ENCODE measurements around the gene PCDH11X.
"Not testable (repeated sequence)": the region's sequence is repeated elsewhere in the genome, so short reads cannot be mapped to it uniquely, and the experiment has no call there.

Gene PCDH11X, protein sequence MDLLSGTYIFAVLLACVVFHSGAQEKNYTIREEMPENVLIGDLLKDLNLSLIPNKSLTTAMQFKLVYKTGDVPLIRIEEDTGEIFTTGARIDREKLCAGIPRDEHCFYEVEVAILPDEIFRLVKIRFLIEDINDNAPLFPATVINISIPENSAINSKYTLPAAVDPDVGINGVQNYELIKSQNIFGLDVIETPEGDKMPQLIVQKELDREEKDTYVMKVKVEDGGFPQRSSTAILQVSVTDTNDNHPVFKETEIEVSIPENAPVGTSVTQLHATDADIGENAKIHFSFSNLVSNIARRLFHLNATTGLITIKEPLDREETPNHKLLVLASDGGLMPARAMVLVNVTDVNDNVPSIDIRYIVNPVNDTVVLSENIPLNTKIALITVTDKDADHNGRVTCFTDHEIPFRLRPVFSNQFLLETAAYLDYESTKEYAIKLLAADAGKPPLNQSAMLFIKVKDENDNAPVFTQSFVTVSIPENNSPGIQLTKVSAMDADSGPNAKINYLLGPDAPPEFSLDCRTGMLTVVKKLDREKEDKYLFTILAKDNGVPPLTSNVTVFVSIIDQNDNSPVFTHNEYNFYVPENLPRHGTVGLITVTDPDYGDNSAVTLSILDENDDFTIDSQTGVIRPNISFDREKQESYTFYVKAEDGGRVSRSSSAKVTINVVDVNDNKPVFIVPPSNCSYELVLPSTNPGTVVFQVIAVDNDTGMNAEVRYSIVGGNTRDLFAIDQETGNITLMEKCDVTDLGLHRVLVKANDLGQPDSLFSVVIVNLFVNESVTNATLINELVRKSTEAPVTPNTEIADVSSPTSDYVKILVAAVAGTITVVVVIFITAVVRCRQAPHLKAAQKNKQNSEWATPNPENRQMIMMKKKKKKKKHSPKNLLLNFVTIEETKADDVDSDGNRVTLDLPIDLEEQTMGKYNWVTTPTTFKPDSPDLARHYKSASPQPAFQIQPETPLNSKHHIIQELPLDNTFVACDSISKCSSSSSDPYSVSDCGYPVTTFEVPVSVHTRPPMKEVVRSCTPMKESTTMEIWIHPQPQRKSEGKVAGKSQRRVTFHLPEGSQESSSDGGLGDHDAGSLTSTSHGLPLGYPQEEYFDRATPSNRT (N-terminal part only)

DNA sequence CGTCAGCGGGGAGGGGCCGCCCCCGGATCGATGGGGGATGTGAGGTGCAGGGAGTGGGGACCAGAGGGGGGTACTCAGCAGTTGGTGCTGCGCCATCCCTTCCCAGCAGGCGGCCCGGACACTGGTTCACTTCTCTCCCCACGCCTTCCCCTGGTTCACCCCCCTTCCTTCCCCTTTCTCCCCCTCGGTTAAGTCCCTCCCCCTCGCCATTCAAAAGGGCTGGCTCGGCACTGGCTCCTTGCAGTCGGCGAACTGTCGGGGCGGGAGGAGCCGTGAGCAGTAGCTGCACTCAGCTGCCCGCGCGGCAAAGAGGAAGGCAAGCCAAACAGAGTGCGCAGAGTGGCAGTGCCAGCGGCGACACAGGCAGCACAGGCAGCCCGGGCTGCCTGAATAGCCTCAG lies at the start of gene PCDH11X:
TSS of gene PCDH11X (plus strand) at position 241 of the 400 bp plus-strand sequence. CDS start 56,130 bp downstream, outside the sequence.
- not testable (repeated sequence) for DNase-seq (ENCODE audit: low read depth in 2 of 2)

DNA sequence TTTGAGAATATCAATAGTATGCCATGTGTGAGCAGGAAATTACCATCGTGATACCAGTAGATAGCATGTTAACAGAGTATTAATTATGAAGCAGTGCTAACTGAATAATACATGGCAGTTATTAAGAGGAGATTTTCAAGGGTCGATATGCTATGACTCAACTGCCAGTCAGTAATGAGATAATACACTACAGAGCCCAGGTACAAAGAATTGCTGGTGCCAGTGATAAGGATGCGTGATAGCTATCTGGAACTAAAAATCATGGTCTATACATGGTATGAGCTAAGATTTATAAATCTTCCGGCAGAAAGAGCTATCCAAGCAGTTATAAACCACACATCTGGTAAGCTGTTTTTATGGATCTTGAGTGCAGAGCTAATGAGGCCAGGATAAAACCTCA lies 31.7 kb upstream of the PCDH11X start:
- DNase-seq (ENCODE audit: low read depth in 2 of 2) = not testable (repeated sequence)

DNA sequence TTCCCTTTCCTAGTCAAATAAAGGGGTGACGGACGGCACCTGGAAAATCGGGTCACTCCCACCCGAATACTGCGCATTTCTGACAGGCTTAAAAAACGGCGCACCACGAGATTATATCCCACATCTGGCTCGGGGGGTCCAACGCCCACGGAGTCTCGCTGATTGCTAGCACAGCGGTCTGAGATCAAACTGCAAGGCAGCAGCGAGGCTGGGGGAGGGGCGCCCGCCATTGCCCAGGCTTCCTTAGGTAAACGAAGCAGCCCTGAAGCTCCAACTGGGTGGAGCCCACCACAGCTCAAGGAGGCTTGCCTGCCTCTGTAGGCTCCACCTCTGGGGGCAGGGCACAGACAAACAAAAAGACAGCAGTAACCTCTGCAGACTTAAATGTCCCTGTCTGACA lies 26.2 kb upstream of the PCDH11X start:
- DNase-seq (ENCODE audit: low read depth in 2 of 2) = not testable (repeated sequence)

DNA sequence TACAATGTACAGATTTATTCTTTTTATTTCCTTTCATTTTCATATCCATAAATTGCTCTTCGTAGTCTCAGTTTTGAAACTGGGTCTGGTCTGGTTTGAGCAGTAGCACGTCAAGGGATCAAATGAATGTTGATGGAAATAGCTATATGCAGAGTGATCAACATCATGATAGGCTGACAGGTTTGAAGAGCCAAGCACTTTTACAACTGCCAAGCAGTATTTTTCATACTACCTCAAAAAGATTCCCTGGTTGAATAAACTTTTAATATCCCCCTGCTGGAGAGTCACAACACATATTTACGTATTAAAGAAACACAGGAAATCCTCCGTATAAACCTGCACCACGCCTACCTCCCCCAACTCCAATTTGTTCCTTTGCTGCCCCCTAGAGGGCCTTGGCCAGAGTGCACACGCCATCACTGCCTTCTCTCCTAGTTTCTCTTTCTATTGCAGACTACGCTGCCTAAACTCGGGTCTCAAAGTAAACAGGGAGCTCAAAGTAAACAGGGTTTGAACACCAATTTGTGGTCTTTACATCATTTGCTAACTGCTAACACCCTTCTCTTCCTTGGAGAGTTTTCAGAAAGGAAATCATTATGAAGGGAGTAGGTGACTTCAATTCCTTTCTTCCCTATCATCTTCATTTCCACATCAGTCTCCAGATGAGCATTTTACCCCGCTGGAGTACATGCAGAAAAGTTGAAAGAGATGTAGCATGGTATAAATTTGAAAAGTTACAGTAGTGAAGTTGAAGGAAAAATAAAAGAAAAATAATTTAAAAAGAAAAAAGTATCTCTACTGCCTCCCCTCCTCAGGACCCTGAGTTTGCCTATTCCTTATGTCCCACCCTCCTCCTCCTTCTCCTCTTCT lies 8.3 kb upstream of the PCDH11X start:
- DNase-seq (ENCODE audit: low read depth in 2 of 2) = not testable (repeated sequence)

DNA sequence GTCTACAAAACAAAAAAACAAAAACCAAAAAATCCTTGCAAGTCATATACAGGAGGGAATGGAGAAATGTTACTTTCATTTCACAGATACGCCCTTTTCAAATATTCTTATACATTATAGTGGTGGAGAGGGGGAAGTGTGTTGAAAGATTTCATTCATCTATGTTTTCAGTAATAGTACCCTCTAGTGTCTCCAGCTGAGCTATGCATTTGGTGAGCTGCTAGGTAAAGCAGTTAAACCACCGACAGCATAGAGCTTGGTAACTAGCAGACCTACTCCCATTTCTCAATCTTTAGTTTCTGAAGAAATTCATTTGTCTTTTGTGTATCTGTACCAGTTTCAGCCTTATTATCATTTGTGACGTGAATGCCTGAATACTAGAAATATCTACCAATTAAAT lies 5.2 kb upstream of the PCDH11X start:
- DNase-seq (ENCODE audit: low read depth in 2 of 2) = not testable (repeated sequence)

DNA sequence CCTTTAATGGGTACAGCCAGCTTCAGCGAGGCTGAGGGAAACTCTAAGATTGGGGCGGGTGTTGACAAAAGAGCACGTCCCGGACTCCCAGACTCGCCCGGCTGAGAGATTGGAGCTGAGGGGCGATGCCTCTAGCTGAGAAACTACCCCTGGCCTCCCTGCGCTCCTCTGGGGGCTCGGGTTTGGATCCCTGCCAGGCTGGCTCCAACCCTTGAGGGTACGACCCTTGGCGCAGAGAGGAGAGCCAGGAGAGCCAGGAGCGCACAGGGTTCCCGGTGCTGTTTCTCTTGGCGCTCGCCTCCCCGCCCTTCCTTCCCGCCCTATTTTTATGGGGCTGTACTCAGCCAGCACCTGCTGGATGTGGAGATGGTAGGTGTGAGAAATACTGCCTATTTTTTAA lies 833 bp downstream of the PCDH11X start:
- not testable (repeated sequence) for DNase-seq (ENCODE audit: low read depth in 2 of 2)

DNA sequence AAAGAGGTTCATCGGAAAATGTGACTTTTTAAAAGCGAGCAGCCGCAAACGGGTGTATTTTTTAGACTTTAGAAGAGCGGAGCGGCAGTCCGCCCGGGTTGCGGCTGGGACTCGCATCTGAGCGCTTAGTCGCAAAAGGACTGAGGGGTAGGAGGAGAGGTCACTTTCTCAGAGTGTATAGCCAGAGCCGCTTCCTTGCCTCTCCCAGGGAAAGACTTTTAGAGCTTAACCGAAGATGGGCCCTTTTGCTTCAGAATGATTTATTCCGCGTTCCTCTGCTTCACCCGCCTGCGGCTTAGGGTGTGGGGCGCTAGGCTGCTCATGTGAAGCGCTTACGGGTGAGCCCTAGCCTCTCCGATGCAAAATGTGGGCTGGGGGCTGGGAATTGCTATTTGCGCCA lies 1.5 kb downstream of the PCDH11X start:
- not testable (repeated sequence) for DNase-seq (ENCODE audit: low read depth in 2 of 2)

DNA sequence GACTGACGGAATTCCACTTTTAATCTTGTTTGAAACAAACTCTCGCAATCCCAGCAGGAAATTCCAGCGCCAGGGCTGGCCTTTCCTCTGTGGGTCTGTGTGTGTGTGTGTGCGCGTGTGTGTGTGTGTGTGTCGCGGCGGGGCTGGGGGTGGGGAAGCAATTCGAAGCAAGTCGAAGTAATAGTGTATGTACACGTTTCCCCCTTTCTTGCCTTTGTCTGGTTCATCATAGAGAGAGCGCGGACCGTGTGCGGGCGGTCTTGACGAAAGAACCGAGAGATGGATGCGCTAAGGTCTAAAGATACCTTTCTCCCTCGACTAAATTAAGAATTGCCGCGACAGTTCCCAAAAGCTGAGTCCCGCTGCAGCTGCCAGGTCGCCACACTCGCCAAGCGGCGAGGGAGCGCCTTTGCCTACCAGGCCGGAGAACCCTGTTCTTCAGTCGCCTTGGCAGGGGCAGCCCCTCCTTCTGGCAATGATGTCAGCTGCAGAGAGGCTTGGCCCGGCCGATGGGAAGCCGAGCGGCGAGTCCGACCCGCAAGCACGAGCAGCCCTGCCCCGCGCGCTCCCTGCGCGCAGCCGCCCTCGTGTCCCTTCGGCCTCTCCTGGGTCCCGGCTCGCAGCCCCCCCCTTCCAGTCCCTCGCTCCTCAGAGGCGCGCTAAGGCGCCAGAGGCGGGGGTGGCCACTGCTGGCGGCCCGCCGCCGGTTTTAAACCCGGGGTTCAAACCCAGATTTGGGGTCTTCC lies 2.6 kb downstream of the PCDH11X start:
- not testable (repeated sequence) for DNase-seq (ENCODE audit: low read depth in 2 of 2)

DNA sequence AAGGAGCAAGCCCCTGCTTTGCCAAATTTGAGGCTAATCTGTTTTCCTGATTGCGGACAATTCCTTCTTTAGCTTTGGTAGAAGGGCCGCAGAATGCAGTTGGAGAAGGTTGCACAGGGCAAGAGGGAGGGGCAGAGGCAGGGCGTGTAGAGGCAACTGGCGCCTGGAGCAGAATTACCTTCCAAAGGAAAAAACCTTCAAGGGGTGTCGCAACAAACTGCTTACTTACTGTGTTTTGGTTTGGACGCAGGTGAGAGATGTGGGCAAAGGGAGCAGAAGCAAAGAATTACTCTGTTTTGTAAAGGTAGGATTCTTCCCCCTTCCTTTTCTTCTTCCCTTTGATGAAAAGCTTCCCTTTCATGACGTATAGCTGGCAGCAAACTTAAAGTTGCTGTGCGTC lies 3.6 kb downstream of the PCDH11X start:
- not testable (repeated sequence) for DNase-seq (ENCODE audit: low read depth in 2 of 2)

DNA sequence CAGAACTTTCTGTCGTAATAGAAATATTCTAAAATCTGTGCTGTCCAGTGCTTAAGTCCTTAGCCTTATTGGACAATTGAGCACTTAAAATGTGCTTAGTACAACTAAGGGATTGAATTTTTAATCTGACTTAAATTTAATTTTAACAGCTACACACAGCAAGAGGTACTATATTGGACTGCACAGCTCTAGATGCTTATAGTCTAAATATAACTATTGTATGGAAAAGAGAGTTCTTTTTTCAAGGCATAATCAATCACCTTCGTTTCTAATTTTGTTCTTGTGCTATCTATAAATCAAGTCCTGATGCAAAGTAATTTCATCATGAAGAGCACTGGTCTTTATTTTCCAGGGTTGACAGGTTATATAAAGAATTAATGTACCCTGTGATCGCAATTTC lies 38.4 kb downstream of the PCDH11X start:
- not testable (repeated sequence) for DNase-seq (ENCODE audit: low read depth in 2 of 2)

DNA sequence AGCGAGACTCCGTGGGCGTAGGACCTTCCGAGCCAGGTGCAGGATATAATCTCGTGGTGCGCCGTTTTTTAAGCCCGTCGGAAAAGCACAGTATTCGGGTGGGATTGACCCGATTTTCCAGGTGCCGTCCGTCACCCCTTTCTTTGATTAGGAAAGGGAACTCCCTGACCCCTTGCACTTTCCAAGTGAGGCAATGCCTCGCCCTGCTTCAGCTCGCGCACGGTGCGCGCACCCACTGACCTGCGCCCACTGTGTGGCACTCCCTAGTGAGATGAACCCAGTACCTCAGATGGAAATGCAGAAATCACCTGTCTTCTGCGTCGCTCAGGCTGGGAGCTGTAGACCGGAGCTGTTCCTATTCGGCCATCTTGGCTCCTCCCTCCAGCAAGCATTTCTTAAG lies 46.1 kb downstream of the PCDH11X start:
- DNase-seq (ENCODE audit: low read depth in 2 of 2) = not testable (repeated sequence)

All from stimulated activated CD4-positive, alpha-beta T cell treated with anti-CD3 and anti-CD28 coated beads, Interleukin-1b, Interleukin-23, amount 100 ng/mL, for 4 hours (primary cell).